Activated naive CD4-positive, alpha-beta T cell (primary cell): ENCODE data around the gene KBTBD12.
"Not testable (repeated sequence)": the region's sequence is repeated elsewhere in the genome, so short reads cannot be mapped to it uniquely, and the experiment has no call there.

Experiments used
- DNase-seq, 4 experiments: peaks; one replicate each; lab custom pipeline; 2025; lab: John Stamatoyannopoulos, UW

The KBTBD12 gene

DNA sequence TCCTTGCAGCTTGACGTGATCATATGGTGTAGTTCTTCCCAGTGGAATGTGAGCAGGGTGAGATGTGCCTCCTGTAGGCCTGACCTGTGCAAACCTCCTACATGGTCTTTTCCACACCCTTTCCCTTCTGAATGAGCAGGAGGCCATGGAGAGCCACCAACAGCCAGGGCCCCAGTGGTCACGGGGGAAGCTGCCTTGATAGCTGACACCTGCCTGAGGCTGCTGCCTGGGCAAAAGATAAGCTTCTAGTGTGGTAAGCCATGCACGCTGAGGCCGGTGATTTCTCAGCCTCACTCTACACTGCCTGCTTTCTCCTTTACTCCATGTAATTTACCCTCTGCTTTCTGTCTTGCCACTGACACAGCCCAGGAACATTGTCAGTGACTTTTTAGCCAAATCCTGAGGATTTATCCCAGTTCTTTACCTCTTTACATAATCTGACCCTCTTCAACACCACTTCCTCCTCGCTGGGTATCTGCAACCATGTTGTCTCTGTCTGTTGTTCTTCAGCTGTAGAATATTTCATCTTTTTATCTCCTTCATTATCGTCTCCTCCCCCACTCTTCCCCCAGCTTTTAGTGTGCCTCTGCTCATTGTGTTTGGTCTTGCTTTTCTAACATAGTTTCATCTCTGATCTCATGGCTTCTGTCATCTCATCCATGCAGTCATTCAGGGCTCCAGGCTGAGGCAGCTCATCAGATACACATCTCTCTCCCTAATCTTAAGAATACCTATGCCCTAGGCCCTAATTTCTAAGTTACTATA is 11.2 kb upstream of the KBTBD12 start:
- DNase-seq: no peak

GRCh38 chr3:127905556-127905955 is 9.5 kb upstream of the KBTBD12 start:
- DNase-seq: no peak

- DNase-seq: not testable (repeated sequence)
These were observed 8.4 kb upstream of the KBTBD12 start for GRCh38 chr3:127906653-127907052.

- DNase-seq: no peak
These were observed 6.8 kb upstream of the KBTBD12 start for GRCh38 chr3:127908202-127908601.

DNA sequence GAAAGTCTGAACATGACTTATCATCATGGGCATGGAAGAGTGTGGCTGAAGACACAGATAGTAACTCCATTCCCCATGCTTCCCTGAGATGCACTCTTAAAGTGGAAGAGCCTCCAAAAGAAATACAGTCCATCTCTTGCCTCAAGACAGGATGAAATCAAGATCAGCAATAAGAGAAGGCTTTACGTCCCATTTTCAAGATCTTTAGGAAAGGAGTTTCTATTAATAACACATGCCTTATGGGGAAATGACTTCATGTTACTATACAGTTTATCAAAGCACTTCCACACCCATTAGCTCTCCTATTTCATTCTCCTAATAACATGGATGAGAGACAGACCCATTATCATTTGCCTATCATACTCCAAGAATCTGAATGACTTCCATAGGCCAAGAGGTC is 6.1 kb upstream of the KBTBD12 start:
- no peak for DNase-seq

GRCh38 chr3:127909646-127910045 is 5.4 kb upstream of the KBTBD12 start:
- no peak for DNase-seq

DNA sequence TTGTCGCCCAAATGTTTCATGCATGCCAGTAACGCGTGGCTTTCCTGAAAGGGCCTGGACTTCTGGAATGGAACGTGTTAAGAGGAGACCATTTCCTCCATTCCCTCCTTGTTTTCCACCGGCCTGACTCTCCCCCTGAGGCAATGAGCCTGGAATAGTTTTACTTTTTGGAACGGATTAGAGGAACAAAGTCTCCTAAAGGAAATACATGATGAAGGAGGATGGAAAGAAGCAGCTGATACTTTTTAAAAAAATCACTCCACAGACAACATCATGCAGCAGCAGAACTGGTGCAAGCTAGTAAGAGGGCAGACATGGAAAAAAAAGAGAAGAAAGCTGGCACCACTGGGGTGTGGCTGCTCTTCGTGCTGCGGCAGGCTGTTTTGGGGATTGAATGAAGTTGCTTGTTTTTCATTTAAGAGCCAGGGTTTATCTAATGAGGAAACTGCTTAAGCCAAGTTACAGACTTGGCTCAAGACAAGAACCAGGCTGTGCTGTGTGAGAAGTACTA is 3.6 kb upstream of the KBTBD12 start:
- DNase-seq: no peak

DNA sequence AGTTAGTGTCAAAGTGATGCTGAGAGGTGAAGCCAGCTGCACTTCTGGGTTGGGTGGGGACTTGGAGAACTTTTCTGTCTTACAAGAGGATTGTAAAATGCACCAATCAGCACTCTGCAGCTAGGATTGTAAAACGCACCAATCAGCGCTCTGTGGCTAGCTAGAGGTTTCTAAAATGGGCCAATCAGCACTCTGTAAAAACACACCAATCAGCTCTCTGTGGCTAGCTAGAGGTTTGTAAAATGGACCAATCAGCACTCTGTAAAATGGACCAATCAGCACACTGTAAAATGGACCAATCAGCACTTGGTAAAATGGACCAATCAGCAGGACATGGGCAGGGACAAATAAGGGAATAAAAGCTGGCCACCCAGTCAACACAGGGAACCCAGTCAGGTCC is 1.2 kb upstream of the KBTBD12 start:
- DNase-seq: not testable (repeated sequence)

GRCh38 chr3:127914584-127914983 is 448 bp upstream of the KBTBD12 start:
- DNase-seq: no peak

GRCh38 chr3:127915937-127916493 is 983 bp downstream of the KBTBD12 start:
- no peak for DNase-seq

DNA sequence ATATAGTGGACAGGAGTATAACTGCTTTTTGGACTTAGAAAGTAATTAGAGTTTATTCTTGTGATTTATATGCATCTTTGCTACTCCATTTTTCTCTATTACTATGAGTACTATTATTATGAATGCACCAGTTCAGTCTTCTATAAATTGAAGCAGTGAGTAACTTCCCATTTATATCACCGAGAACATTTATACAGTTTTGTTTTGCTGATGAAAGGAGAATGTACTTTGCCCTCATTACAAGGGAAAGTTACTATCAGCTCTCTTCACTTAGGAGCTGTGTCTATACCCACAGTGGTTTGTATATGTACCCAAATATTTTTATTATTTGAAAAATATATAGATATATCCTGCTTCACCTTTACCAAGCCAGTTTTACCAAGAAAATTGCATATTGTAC is 5.7 kb downstream of the KBTBD12 start:
- DNase-seq: no peak

GRCh38 chr3:127923611-127924010 is 8.6 kb downstream of the KBTBD12 start:
- no peak for DNase-seq

DNA sequence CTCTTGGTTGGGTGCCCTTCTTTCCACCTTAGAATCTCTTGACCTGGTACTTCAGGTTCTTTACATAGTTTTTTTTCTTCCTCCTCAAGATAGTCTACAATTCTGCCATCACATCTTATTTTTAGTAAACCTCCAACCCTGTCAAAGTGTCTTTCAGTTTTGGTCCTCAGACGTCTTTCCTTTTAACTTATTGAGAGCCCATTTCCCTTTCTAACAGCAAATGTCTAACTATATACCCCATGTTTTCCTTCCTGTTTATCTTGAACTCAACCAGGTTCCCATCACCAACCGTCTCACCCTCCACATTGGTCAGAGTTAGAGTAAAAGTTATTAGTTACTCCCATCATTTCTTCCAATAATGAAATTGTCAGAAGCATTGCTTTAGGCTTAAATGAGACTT is 10.4 kb downstream of the KBTBD12 start:
- no peak for DNase-seq

GRCh38 chr3:127927829-127928604 is 13.0 kb downstream of the KBTBD12 start:
- DNase-seq: no peak

- no peak for DNase-seq
These were observed 14.9 kb downstream of the KBTBD12 start for GRCh38 chr3:127929818-127930413.

GRCh38 chr3:127933396-127933795 is 18.4 kb downstream of the KBTBD12 start:
- no peak for DNase-seq

DNA sequence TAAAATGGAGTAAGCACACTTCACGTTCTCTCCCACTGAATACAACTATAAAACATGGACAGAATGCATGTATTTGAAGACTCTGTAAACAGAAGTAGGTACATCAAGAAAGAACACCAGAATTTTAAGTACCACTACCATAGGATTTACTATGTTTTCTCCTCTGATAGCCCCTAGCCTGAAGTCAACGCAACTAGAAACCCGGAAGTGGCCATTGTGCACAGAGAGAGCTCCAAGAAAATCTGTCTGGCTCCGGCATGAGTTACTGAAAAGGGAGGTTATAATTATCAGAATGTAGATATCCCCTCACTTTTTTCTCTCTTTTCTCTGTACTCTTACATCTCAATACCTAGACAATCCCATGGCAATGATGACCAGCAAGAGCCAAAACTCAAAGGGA is 23.8 kb downstream of the KBTBD12 start:
- DNase-seq: no peak

- DNase-seq: no peak
These were observed 25.1 kb downstream of the KBTBD12 start for GRCh38 chr3:127940116-127940515.

DNA sequence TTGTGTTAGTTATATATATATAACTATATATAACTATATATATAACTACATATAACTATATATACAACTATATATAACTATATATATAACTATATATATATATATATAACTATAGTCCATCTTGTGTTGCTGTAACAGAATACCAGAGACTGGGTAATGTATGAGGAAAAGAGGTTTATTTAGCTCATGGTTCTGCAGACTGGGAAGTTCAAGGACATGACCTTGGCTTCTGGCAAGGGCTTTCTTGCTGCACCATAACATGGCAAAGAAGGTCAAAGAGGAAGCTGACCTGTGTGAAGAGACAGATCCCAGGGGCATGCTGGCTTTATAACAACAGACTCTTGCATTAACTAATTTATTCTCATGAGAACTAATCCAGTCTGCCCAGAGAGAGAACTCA is 27.6 kb downstream of the KBTBD12 start:
- no peak for DNase-seq

GRCh38 chr3:127948211-127948610 is 33.2 kb downstream of the KBTBD12 start:
- no peak for DNase-seq

GRCh38 chr3:127949446-127950055 is 34.5 kb downstream of the KBTBD12 start:
- no peak for DNase-seq

DNA sequence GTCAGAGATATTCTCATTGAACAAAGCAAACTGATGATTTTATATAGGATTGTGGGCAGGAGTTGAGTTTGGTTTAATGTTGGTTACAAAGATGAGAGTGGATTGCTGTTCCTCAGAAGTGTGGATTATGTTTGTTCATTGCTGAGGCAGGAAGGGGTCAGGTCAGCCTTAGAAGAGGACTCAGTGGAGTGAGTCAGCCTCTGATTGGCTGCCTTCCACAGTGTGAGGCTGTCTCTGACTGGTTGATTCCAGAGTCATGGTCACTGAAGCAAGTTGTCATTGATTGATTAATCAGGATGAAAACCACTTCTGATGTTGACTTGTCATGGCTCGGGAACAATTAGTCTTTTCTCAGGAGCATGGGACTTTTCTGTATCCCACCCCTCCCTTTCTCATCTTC is 36.2 kb downstream of the KBTBD12 start:
- no peak for DNase-seq
